ENCODE results near the gene TMEM190. TPM values are rescaled to one million over a fixed set of nuclear protein-coding genes. Genes with fewer than 3 reads are reported as not detected.
A peak's percentile ranks its signal among the peaks of the same experiment; 100 is the strongest.
"Not testable (repeated sequence)": the region's sequence is repeated elsewhere in the genome, so short reads cannot be mapped to it uniquely, and the experiment has no call there.

TMEM190 gene
- total RNA-seq, 1 donor = not detected

GRCh38 chr19:55392820-55393761, 16.5 kb downstream of the TMEM190 start:
- DNase-seq (ENCODE audit: low read depth) = no peak
- no peak for TF ChIP-seq CTCF (IDR thresholded peaks at IDR 0.05; ENCODE audit: insufficient read depth, low read depth, low read length)
- no peak overlapping the region for H3K4me3 ChIP-seq (ENCODE audit: low read depth, low read length)

- TF ChIP-seq CTCF (IDR thresholded peaks at IDR 0.05; ENCODE audit: insufficient read depth, low read depth, low read length) = no peak
- DNase-seq (ENCODE audit: low read depth) = no peak
- H3K4me3 ChIP-seq (ENCODE audit: low read depth, low read length) = no peak overlapping the region
Measured at GRCh38 chr19:55398200-55398925, 21.7 kb downstream of the TMEM190 start.

DNA sequence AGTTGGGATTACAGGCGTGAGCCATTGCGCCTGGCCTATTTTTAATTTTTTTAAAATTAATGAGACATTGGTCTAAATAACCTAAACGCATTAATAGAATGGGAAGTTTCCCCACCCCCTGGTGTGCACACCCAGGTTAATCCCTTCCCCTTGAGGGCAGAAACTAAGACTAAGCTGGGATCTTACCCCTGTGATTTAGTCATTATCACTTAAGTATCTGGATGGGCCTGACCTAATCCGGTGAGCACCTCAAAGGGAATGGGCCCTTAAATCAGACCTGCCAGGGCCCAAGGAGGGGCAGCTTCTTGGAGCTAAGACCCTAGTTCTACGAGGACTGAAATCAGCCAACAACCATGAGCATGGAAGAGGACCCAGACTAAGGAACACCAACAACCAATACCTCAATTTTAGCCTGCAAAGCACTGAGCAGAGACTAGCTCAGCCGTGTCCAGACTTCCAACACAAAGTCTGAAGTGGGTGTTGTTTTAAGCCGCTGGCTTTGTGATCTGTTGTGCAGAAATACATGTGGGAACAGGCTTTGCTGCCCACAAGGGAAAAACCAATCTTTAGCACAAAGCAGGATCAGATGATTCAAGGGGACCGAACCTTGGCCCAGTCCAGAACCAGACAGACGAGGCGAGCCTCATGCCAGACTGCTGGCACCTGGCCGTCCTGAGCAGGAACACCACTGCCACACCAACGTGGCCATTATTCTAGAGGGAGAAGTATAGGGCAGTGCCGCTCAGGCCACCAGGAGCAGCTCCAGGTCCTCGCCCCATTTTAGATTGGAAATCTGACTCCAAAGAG, 23.9 kb downstream of the TMEM190 start:
- TF ChIP-seq CTCF (IDR thresholded peaks at IDR 0.05; ENCODE audit: insufficient read depth, low read depth, low read length) = no peak
- DNase-seq (ENCODE audit: low read depth) = no peak
- no peak overlapping the region for H3K4me3 ChIP-seq (ENCODE audit: low read depth, low read length)

DNA sequence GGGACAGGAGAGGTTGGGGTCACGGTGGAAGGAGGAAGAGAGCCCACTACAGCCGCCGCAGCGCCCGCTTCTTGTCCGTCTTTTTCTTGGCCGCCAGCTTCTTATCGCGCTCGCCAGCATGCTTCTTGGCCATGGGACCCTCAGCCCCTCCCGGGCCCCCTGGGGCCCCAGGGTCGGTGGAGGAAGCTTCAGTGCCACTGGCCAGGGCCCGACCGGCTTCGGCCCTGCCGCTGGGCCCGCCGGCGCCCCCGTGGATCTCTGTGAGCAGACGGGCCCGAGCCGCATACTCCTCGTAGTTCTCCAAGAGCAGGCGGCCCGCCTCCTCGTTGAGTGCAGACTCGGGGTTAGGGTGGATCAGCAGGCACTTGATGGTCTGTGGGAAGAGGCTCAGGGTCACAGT, 24.8 kb downstream of the TMEM190 start:
- DNase-seq (ENCODE audit: low read depth); H3K4me3 ChIP-seq (ENCODE audit: low read depth, low read length): not testable (repeated sequence)

GRCh38 chr19:55402509-55402908, 25.9 kb downstream of the TMEM190 start:
- H3K4me3 ChIP-seq (ENCODE audit: low read depth, low read length) = no peak overlapping the region
- DNase-seq (ENCODE audit: low read depth) = no peak
- TF ChIP-seq CTCF (IDR thresholded peaks at IDR 0.05; ENCODE audit: insufficient read depth, low read depth, low read length) = no peak

- no peak for TF ChIP-seq CTCF (IDR thresholded peaks at IDR 0.05; ENCODE audit: insufficient read depth, low read depth, low read length)
- peak overlapping the region; percentile 82 for H3K4me3 ChIP-seq (ENCODE audit: low read depth, low read length)
- no peak for DNase-seq (ENCODE audit: low read depth)
Measured at GRCh38 chr19:55405638-55406037, 29.0 kb downstream of the TMEM190 start.

Data from fibroblast of villous mesenchyme (primary cell).